ENCODE measurements around the gene PCED1A. TPM values are rescaled to one million over a fixed set of nuclear protein-coding genes. Genes with fewer than 3 reads are reported as not detected.

PCED1A gene
- total and polyA plus RNA-seq, 2 of the 13 experiments (the other 11 are each of a cell fraction or from before 2014, with no cell fraction given) = 40.1 to 84.2 TPM

DNA sequence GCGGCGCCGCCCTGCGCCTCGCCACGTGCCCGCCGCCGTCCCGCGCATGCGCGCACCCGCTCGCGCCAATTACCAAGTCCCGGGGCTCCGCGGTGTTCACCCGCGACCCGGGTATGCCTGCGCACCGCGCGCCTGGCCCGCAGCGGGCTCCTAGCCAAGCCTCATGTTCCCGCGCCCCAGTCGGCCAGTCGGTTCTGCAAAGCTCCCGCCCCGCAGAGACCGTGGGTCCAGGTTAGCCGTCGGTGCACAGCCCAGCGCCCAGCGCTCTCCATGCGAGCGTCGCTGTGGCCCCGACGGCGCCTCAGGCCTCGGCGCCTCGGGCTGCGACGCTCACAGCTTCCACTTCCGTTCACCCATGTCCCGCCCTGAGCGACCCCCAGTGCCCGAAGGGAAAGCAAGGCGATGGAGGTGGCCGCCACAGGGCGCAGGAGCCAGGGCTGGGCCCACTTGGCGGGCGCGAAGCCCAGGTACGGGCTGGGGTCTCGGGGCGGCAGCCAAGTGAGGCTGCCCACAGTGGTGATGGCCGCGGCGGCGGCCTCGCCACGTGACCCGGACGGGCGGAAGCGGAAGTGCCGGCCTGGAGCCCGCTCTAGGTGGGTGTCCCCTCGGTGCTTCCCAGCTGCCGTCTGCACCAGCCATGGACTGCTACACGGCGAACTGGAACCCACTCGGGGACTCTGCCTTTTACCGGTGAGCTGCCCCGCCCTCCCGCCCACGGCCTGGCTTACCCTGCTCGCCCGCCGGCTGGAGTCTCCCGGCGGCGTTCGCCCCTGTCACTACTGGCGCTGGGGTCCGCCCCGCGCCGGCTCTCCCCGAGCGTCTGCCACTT, at the start of gene PCED1A, which contains the start of gene VPS16 (continued):
- TF ChIP-seq YY1 (IDR thresholded peaks at IDR 0.05; ENCODE audit: insufficient read depth, insufficient replicate concordance, low read depth, low read length) = peak; percentile 100
- TF ChIP-seq FOXM1 (CRISPR knock-in tag; IDR thresholded peaks at IDR 0.05) = 0 out of 2 replicates have a peak, but pooled peaks have one; percentile 21
- no peak for TF ChIP-seq RFX5 (IDR thresholded peaks at IDR 0.05; ENCODE audit: low read depth, low read length)
- peak; percentile 95; the same call in 1 of the 2 replicates for TF ChIP-seq SALL2 (CRISPR knock-in tag; IDR thresholded peaks at IDR 0.05)
- peak; percentile 96; the same call in 1 of the 2 replicates for TF ChIP-seq EED (CRISPR knock-in tag; IDR thresholded peaks at IDR 0.05)
- 0 out of 2 replicates have a peak, but pooled peaks have one; percentile 56 for TF ChIP-seq SP4 (CRISPR knock-in tag; IDR thresholded peaks at IDR 0.05)
- TF ChIP-seq, protein P1, sequence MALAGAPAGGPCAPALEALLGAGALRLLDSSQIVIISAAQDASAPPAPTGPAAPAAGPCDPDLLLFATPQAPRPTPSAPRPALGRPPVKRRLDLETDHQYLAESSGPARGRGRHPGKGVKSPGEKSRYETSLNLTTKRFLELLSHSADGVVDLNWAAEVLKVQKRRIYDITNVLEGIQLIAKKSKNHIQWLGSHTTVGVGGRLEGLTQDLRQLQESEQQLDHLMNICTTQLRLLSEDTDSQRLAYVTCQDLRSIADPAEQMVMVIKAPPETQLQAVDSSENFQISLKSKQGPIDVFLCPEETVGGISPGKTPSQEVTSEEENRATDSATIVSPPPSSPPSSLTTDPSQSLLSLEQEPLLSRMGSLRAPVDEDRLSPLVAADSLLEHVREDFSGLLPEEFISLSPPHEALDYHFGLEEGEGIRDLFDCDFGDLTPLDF (CRISPR knock-in tag; IDR thresholded peaks at IDR 0.05) = peak; percentile 85; the same call in 1 of the 2 replicates
- TF ChIP-seq, protein P2, sequence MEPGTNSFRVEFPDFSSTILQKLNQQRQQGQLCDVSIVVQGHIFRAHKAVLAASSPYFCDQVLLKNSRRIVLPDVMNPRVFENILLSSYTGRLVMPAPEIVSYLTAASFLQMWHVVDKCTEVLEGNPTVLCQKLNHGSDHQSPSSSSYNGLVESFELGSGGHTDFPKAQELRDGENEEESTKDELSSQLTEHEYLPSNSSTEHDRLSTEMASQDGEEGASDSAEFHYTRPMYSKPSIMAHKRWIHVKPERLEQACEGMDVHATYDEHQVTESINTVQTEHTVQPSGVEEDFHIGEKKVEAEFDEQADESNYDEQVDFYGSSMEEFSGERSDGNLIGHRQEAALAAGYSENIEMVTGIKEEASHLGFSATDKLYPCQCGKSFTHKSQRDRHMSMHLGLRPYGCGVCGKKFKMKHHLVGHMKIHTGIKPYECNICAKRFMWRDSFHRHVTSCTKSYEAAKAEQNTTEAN (CRISPR knock-in tag; conservative IDR thresholded peaks at IDR 0.05) = peak; percentile 91
- no peak; the same call in 1 of the 2 replicates for TF ChIP-seq ZKSCAN1 (IDR thresholded peaks at IDR 0.05; ENCODE audit: low read length)
- TF ChIP-seq ZNF367 (CRISPR knock-in tag; IDR thresholded peaks at IDR 0.05; ENCODE audit: borderline replicate concordance) = 0 out of 2 replicates have a peak, but pooled peaks have one; percentile 87
- TF ChIP-seq, protein P3, sequence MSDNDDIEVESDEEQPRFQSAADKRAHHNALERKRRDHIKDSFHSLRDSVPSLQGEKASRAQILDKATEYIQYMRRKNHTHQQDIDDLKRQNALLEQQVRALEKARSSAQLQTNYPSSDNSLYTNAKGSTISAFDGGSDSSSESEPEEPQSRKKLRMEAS (IDR thresholded peaks at IDR 0.05) = peak; percentile 97
- peak; percentile 95 for TF ChIP-seq ZMYM2 (CRISPR knock-in tag; IDR thresholded peaks at IDR 0.05)
- TF ChIP-seq JUNB (CRISPR knock-in tag; IDR thresholded peaks at IDR 0.05; ENCODE audit: borderline replicate concordance) = no peak
- TF ChIP-seq, protein P4, sequence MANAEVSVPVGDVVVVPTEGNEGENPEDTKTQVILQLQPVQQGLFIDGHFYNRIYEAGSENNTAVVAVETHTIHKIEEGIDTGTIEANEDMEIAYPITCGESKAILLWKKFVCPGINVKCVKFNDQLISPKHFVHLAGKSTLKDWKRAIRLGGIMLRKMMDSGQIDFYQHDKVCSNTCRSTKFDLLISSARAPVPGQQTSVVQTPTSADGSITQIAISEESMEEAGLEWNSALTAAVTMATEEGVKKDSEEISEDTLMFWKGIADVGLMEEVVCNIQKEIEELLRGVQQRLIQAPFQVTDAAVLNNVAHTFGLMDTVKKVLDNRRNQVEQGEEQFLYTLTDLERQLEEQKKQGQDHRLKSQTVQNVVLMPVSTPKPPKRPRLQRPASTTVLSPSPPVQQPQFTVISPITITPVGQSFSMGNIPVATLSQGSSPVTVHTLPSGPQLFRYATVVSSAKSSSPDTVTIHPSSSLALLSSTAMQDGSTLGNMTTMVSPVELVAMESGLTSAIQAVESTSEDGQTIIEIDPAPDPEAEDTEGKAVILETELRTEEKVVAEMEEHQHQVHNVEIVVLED (CRISPR knock-in tag; IDR thresholded peaks at IDR 0.05; ENCODE audit: borderline replicate concordance) = peak; percentile 88
- peak; percentile 97 for TF ChIP-seq ZNF747 (CRISPR knock-in tag; IDR thresholded peaks at IDR 0.05; ENCODE audit: borderline replicate concordance)
- TF ChIP-seq ZNF446 (CRISPR knock-in tag; IDR thresholded peaks at IDR 0.05) = peak; percentile 95

Measured in HepG2 (cell line).